Stimulated activated CD4-positive, alpha-beta T cell treated with anti-CD3 and anti-CD28 coated beads, Interleukin-12 subunit alpha, Interleukin-12 subunit beta, amount 100 ng/mL, for 24 hours (primary cell): ENCODE measurements around the gene GOLGA6L6.
"Not testable (repeated sequence)": the region's sequence is repeated elsewhere in the genome, so short reads cannot be mapped to it uniquely, and the experiment has no call there.

Experiments used
- DNase-seq, 2 experiments: peaks; one replicate each; pipeline ENCODE4 v3.0.0-alpha.2; 2020; ENCODE audit warnings: low read depth in 2 of 2

GOLGA6L6 gene

GRCh38 chr15:20541700-20542099 lies at the start of gene GOLGA6L6:
GOLGA6L6 (minus strand) TSS chr15:20541800; CDS start chr15:20541709, 91 bp downstream.
- DNase-seq, result not testable (repeated sequence)

GRCh38 chr15:20590069-20590468 lies 48.5 kb upstream of the GOLGA6L6 start:
- DNase-seq, result not testable (repeated sequence)

- DNase-seq, result not testable (repeated sequence)
These were observed 45.2 kb upstream of the GOLGA6L6 start for GRCh38 chr15:20586821-20587220.

- DNase-seq, result not testable (repeated sequence)
These were observed 41.1 kb upstream of the GOLGA6L6 start for GRCh38 chr15:20582726-20583115.

GRCh38 chr15:20582109-20582725 lies 40.6 kb upstream of the GOLGA6L6 start:
- not testable (repeated sequence) for DNase-seq

GRCh38 chr15:20581261-20582108 lies 39.9 kb upstream of the GOLGA6L6 start:
- DNase-seq, result not testable (repeated sequence)

GRCh38 chr15:20579662-20580061 lies 38.1 kb upstream of the GOLGA6L6 start:
- not testable (repeated sequence) for DNase-seq

- not testable (repeated sequence) for DNase-seq
These were observed 9.7 kb upstream of the GOLGA6L6 start for GRCh38 chr15:20551289-20551688.

- peak in 1 of 2 experiments; percentile 0 for DNase-seq
These were observed 35.5 kb downstream of the GOLGA6L6 start for GRCh38 chr15:20505926-20506658.

- not testable (repeated sequence) for DNase-seq
These were observed 38.8 kb downstream of the GOLGA6L6 start for GRCh38 chr15:20502839-20503238.

GRCh38 chr15:20501512-20502222 lies 39.9 kb downstream of the GOLGA6L6 start:
- DNase-seq, result not testable (repeated sequence)

GRCh38 chr15:20497781-20498180 lies 43.8 kb downstream of the GOLGA6L6 start:
- DNase-seq, result not testable (repeated sequence)

GRCh38 chr15:20493035-20493434 lies 48.6 kb downstream of the GOLGA6L6 start:
- not testable (repeated sequence) for DNase-seq

- not testable (repeated sequence) for DNase-seq
These were observed 49.0 kb downstream of the GOLGA6L6 start for GRCh38 chr15:20492598-20492997.

GRCh38 chr15:20489320-20489719 lies 52.3 kb downstream of the GOLGA6L6 start:
- DNase-seq, result not testable (repeated sequence)
